Fibroblast of skin of scalp (primary cell): Measurements from ENCODE around the gene KMT2E.
"Not testable (repeated sequence)": the region's sequence is repeated elsewhere in the genome, so short reads cannot be mapped to it uniquely, and the experiment has no call there.

Experiments
- DNase-seq: peaks from one replicate; pipeline ENCODE4 v3.0.0-alpha.2; 2013

KMT2E gene

GRCh38 chr7:105028941-105029340 lies 14.9 kb downstream of the KMT2E start:
- DNase-seq: not testable (repeated sequence)

- no peak for DNase-seq
These were observed 16.4 kb downstream of the KMT2E start for GRCh38 chr7:105030447-105030846.

DNA sequence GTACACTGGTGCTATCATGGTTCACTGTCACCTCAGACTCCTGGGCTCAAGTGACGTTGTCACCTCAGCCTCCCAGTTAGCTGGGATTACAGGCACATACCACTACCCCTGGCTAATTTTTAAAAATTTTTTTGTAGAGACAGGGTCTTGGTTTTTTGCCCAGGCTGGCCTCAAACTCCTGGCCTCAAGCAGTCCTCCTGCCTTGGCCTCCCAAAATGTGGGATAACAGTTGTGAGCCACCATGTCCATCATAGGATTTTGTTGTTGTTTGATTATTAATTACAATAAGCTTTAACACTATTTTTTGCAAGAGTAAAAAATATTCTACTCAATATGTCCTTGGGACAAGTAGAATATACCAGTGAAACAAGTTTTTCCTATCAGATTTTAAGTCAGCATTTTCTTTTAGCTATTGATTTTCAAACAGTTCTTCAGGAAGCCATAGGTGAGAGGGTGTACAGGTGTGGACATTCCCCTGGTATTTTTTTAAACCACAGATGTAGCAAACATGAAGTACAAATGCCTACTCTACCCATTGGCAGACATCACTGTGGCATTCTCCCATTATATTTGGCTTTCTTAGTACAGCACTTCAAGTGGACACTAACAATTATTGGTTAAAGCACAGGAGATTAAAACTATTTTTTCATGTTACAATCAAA lies 18.7 kb downstream of the KMT2E start:
- DNase-seq: no peak

DNA sequence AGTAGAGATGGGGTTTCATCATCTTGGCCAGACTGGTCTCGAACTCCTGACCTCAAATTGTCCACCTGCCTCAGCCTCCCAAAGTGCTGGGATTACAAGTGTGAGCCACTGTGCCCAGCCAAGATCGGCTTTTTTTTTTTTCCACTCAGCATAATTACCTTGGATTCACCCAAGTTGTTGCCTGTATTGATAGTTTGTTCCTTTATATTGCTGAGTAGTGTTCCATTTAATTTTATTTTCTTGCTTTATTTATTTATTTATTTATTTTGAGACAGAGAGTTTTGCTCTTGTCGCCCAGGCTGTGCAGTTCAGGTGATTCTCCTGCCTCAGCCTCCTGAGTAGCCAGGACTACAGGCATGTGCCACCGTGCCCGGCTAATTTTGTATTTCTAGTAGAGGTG lies 21.3 kb downstream of the KMT2E start:
- DNase-seq: no peak

DNA sequence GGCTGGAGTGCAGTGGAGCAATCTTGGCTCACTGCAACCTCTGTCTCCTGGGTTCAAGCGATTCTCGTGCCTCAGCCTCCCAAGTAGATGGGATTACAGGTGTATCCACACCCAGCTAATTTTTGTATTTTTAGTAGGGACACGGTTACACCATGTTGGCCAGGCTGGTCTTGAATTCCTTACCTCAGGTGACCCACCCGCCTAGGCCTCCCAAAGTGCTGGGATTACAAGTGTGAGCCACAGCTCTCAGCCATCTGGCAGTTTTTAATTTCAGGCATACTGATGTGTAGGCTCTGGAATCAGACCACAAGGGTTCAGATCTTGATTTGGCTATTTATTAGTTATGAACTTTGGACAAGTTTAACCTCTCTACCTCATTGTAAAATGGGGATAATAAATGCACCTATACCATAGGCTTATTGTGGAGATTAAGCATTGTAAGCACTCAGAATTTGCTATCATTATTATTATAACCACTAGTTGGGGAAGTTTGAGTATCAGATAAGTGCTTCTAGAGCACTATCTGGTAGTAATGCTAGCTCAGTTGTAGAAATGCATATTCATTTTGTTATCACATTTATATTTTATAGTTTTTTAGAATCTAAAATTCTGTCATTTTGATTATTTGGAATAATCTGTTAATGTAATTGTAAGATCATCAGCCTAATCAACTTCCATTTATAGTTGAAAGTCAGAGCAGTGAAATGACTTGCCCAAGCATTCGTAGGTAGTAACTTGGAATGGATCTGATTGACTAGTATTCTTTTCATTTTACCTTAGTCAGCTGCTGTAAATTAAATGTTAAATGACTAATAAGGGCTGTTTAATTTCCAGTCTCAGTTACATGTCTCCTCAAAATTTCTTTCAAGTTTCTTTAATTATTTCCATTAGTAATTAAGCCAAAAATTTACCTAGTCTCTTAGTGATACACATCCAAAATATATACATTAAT lies 22.5 kb downstream of the KMT2E start:
- no peak for DNase-seq

DNA sequence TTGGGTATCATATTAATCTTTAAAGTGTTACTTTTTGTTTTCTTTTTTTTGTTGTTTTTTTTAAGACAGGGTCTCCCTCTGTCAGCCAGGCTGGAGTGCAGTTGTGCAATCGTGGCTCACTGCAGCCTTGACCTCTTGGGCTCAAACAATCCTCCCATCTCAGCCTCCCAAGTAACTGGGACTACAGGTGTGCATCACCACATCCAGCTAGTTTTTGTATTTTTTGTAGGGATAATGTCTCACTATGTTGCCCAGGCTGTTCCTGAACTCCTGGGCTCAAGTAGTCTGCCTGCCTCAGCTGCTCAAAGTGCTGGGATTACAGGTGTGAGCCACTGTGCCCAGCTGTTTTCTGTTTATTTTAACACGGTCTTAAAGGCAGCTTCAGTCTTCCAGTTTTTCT lies 23.3 kb downstream of the KMT2E start:
- DNase-seq: no peak

DNA sequence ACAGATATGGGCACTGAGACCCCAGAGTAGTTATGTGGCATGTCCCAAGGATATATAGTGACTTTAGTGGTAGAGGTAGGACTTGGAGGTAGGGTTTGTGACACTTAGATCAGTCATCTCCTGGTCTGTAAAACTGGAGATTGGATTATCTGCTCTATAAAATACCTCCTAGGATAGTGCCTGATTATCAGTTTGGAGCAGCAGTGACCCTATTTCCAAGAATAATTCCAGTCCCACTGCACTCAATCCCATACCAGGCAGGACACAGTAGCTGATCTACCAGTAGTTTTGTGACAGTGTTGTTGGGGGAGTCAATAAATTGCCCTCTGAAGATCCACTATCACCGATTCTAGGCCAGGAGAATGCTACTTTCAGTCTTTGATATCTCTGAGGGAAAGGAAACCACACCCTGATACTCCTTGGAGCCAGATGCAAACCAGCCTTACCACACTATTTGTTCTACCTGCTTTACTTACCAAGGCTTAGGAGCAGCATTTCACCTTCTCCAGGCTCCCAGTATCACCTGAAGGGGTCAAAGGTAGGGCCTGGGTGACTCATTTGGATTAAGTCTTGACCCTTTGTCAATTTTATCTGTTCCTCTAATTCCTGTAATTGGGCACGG lies 30.6 kb downstream of the KMT2E start:
- DNase-seq: no peak

GRCh38 chr7:105046414-105046813 lies 32.4 kb downstream of the KMT2E start:
- DNase-seq: peak; percentile 74

GRCh38 chr7:105047932-105048331 lies 33.9 kb downstream of the KMT2E start:
- no peak for DNase-seq

- DNase-seq: no peak
These were observed 36.5 kb downstream of the KMT2E start for GRCh38 chr7:105050493-105050892.

- DNase-seq: not testable (repeated sequence)
These were observed 36.9 kb downstream of the KMT2E start for GRCh38 chr7:105050899-105051298.

DNA sequence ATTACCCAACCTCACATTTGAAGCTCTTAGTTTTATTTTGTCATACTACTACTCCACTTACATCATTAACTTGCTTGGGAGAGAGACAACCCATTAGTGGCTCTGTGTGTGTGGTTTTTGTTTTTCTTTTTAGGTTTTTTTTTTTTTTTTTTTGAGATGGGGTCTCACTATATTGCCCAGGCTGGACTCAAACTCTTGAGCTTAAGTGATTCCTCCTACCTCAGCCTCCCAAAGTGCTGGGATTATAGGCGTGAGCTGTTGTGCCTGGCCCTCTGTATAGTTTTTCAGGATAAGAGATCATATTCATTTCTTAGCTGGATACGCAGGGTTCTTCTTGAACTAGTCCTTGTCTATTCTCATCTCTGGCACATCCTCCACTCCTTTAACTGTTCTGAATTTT lies 41.1 kb downstream of the KMT2E start:
- no peak for DNase-seq

GRCh38 chr7:105055621-105056020 lies 41.6 kb downstream of the KMT2E start:
- DNase-seq: no peak

DNA sequence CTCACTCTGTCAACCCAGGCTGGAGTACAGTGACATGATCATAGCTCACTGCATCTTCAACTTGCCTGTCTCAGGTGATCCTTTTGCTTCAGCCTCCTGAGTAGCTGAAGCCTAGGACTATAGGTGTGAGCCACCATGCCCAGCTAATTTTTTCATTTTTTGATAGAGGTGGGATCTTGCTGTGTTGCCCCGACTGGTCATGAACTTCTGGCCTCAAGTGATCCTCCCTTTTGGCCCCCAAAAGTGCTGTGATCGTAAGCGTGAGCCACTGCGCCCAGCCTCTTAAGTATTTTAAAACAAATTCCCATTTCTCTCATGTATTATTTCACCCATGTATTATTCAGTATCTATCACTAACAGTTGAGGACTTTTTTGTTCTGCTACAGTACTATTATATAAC lies 43.5 kb downstream of the KMT2E start:
- no peak for DNase-seq

DNA sequence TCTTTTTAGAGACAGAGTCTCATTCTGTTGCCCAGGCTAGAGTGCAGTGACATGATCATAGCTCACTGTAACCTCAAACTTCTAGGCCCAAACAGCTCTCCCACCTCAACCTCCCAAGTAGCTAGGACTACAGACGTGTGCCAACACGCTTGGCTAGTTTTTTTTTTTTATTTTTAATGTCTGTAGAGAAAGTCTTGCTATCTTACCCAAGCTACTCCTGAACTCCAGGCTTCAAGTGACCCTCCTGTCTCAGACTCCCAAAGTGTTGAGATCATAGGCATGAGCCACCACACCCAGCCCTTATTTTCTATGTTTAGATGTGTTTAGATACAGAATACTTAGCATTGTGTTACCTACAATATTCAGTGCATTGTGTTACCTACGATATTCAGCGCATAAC lies 46.4 kb downstream of the KMT2E start:
- no peak for DNase-seq

- DNase-seq: peak; percentile 12
These were observed 46.9 kb downstream of the KMT2E start for GRCh38 chr7:105060923-105061322.

DNA sequence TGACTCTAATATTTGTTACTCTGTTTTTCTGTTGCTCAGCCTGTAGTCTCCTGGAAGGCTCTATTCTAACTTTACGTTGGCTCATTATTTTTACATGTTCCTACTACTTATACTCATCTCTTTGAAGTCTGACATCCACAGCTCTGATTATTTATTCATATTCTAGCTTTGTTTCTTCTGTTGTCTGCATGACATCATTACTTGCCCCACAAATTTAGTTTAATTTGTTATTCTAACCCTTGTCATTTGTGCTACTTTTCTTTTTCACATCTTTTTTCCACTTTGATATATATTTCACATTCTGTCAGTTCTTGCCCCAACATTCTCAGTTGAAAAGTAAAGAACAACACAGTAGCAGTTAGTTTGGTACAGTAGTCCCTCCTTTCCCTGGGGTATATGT lies 51.1 kb downstream of the KMT2E start:
- DNase-seq: no peak

DNA sequence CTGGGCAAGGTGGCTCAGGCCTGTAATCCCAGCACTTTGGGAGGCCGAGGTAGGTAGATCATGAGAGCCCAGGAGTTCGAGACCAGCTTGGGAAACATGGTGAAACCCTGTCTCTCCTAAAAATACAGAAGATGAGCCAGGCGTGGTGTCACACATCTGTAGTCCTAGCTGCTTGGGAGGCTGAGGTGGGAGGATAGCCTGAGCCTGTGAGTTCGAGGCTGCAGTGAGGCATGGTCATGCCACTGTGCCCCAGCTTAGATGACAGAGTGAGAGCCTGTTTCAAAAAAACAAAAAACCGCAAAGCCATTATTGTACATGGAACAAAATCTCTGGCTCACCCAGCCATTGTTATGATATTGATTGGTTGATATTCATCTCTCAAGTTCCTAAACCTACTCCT lies 53.7 kb downstream of the KMT2E start:
- DNase-seq: no peak

DNA sequence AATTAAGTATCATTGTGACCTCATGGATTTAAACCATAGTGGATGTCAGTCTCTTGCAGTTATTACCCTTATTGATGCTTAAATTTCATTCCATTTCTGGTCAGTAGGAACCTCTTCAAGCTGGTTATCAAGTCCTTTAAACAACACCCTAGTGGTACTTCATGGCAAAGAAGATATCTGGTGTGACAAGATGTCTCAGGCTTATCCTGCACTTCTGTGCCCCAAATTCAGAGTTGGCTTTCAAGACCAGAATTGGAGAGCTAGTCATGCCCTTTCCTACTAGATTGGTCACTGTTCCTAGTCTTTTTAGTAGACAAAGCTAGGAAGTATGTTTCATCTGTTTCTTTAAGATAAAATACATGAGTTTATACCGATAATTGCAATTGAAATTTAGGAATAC lies 54.9 kb downstream of the KMT2E start:
- DNase-seq: no peak

- DNase-seq: no peak
These were observed 59.1 kb downstream of the KMT2E start for GRCh38 chr7:105073143-105073542.

GRCh38 chr7:105079348-105079747 lies 65.3 kb downstream of the KMT2E start:
- DNase-seq: no peak

DNA sequence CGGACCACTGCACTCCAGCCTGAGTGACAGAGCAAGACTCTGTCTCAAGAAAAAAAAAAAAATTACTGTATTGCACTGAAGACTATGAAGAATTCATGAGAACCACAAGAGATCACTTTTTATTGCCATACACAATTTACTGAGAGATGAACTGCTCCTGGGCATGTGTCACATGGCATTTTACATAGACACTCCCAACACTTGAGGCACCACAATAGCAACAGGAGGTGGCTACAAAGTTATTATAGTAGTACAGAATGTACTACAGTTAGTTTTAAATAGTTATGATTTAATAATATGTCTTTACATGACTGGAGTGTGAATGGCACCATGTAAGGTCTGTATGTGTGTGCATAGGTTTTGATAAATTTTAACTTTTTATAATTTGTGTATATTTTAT lies 70.6 kb downstream of the KMT2E start:
- DNase-seq: no peak

GRCh38 chr7:105086850-105087249 lies 72.8 kb downstream of the KMT2E start:
- DNase-seq: no peak

DNA sequence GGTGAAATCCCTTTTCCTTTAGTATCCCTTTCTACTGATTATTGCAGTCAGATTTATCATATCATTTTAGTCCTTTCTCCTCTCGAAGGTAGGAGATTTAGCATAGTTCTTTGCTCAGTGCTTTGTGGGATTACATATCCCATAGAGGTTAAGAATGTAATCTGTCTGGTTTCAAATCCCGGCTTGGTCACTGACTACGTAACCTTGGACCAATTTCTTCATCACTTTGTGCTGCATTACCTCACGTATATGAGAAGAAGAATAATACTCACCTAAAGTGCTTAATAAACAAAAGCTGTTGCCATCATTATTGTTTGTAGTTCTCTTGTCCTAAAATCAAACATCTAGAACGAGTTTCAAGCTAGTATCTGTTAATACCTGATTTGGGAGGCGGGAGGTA lies 74.0 kb downstream of the KMT2E start:
- no peak for DNase-seq
